Measurements from ENCODE around the gene PYGB.
A peak's percentile ranks its signal among the peaks of the same experiment; 100 is the strongest.

Gene PYGB

DNA sequence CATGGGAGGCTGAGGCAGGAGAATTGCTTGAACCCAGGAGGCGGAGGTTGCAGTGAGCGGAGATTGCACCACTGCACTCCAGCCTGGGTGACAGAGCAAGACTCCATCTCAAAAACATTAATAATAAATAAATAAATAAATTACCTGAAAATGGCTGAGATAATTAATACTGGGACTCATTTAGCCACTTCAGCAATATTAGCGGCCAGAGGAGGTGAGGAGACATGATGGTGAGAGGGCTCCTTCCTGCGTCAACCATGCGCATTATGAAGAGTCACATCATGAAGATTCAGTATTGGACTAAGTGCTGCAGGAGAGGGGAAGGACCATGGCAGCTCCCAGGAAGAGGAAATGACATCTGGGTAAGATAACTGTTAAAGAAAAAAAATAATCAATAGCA, 2.9 kb upstream of the PYGB start:
- H3K27me3 ChIP-seq (ENCODE audit: insufficient read depth, low read length), result peaks cover 16% of the 10 kb centered on the region
- H3K4me3 ChIP-seq (ENCODE audit: low read length), result no peak overlapping the region
- H3K9ac ChIP-seq (ENCODE audit: low read depth, low read length), result no peak overlapping the region
- H3K4me1 ChIP-seq (ENCODE audit: insufficient read depth, low read length), result peaks cover 20% of the 10 kb centered on the region
- no peak overlapping the region for H3K27ac ChIP-seq (ENCODE audit: low read depth, low read length)
- H3K36me3 ChIP-seq (ENCODE audit: insufficient read depth, low read length), result no peaks in the 10 kb centered on the region
- 95% methylated on average over 5 of the region's 5 CpGs for WGBS
- no peaks in the 10 kb centered on the region for H3K9me3 ChIP-seq (ENCODE audit: insufficient read depth, low read depth, low read length)

DNA sequence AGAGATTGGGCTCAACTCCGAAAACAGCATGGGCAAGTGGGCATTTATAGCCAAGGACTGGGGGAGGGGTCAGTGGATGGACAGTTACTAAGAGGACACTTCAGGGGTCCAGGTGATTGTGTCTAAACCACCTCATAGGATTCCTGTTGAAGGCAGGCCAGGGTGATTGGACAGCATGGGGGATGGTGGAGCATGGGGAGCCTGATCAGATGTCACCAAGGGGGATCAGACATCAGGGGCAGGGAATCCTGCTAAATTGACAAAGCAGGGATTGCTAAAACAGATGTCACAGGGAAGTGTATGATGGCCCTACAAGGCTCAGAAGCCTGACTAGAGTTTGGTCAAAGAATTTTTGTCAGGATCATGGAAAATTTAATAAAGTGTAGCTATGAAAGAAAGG, 2.4 kb upstream of the PYGB start:
- H3K4me1 ChIP-seq (ENCODE audit: insufficient read depth, low read length), result peaks cover 24% of the 10 kb centered on the region
- no peak overlapping the region for H3K9ac ChIP-seq (ENCODE audit: low read depth, low read length)
- peaks cover 16% of the 10 kb centered on the region for H3K27me3 ChIP-seq (ENCODE audit: insufficient read depth, low read length)
- no peak overlapping the region for H3K27ac ChIP-seq (ENCODE audit: low read depth, low read length)
- H3K36me3 ChIP-seq (ENCODE audit: insufficient read depth, low read length), result no peaks in the 10 kb centered on the region
- 96% methylated on average over 1 of the region's 1 CpG for WGBS
- no peaks in the 10 kb centered on the region for H3K9me3 ChIP-seq (ENCODE audit: insufficient read depth, low read depth, low read length)
- H3K4me3 ChIP-seq (ENCODE audit: low read length), result no peak overlapping the region

DNA sequence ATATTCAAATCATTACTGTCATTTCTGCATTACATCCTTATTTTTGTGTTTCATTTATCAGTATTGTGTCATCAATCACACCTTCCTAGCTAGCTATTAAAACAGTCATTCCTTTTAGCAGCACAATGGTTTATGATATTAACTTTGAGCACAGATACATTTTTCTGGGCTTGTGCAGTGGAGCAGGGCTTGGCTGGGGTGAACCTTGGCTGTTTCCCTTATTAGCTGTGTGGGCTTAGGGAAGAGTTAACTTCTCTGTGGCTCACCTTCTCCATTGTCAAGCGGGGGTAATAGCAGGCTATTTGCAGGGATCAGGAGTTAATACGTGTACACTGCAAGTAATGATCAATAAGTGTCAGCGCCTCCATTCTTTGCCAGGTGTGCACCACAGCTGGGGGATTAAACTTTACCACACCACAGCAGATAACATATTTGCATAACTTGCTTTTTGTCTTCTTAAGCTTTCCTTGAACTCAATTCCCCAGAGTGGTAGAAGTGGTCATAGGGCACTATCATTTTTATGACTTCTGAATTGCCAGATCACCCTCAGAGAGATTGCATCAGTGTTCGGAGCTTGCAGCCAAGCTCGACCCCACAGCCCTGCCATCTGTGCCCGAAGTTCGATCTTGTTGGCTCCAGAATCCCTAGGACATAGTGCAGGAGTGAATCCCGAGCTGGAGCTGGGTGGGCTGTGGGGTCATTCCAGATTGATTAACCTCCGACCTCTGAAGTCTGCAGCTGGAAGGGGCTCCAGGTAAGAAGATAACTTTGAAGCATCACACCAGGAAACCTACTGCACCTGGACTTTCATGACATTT, 1.5 kb upstream of the PYGB start:
- no peak overlapping the region for H3K27ac ChIP-seq (ENCODE audit: low read depth, low read length)

DNA sequence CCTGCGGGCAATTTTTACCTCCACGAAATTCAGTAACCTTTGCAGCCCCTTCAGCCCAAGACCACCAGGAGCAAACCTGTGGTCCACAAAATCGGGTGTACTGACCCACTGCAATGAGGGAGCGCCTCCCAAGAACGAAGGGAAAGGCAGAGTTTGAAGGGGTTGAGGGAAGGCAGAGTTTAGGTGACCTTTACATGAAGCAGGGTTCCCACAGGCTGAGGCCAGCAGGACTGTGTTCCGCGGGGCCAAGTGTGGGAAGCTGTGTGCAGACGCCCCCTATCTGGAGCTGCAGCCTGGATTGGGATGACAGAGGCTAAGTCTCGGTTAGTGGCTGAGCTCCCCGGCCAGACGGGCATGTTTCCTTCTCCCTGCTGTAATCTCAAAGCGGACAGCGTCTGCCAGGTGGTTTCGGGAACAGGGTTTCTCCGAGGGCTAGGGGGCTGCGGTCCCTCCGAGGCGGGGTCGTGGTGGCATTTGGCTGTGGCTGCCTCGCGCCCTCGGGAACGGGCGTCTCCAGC, 826 bp upstream of the PYGB start:
- Histone ChIP-seq H3K4me3 (ENCODE audit: low read length) (peak overlapping the region; percentile 68), H3K36me3 (ENCODE audit: insufficient read depth, low read length) (peaks cover 4% of the 10 kb centered on the region; the same call in 1 of the 2 replicates), H3K4me1 (ENCODE audit: insufficient read depth, low read length) (peaks cover 20% of the 10 kb centered on the region), H3K9ac (ENCODE audit: low read depth, low read length) (no peak overlapping the region), H3K9me3 (ENCODE audit: insufficient read depth, low read depth, low read length) (no peaks in the 10 kb centered on the region), H3K27ac (ENCODE audit: low read depth, low read length) (no peak overlapping the region; the same call in 1 of the 2 replicates), H3K27me3 (ENCODE audit: insufficient read depth, low read length) (peaks cover 16% of the 10 kb centered on the region)
- 13% methylated on average over 24 of the region's 24 CpGs for WGBS

More for the DNA sequence above, 1.5 kb upstream of the PYGB start:
- H3K27me3 ChIP-seq (ENCODE audit: insufficient read depth, low read length), result peaks cover 16% of the 10 kb centered on the region
- H3K9ac ChIP-seq (ENCODE audit: low read depth, low read length), result no peak overlapping the region
- 83% methylated on average over 9 of the region's 9 CpGs for WGBS
- peak overlapping the region; percentile 68 for H3K4me3 ChIP-seq (ENCODE audit: low read length)
- H3K36me3 ChIP-seq (ENCODE audit: insufficient read depth, low read length), result peaks cover 4% of the 10 kb centered on the region; the same call in 1 of the 2 replicates
- H3K9me3 ChIP-seq (ENCODE audit: insufficient read depth, low read depth, low read length), result no peaks in the 10 kb centered on the region
- H3K4me1 ChIP-seq (ENCODE audit: insufficient read depth, low read length), result peaks cover 21% of the 10 kb centered on the region

DNA sequence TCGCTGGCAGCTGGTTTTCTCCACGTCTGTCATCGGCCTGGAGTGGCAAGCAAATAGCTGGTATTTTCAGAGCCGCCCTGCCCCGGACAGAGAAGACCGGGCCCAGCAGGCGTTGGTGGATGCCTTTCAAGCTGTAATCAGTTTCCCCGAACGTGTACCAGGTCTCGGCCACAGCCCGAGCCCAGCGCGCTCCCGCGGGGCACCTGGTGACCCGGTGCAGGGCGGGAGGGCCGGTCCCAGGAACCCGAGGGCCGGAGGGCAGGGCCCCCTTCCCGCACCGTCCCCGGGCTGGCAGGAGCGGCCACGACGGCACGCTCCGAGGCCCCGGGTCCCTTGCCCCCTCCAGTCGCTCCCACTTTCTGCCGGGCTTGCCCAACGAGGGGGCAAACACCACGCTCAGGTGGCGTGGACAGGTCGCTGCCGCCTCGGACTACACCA, 348 bp upstream of the PYGB start:
- Histone ChIP-seq H3K27me3 (ENCODE audit: insufficient read depth, low read length) (peaks cover 16% of the 10 kb centered on the region), H3K36me3 (ENCODE audit: insufficient read depth, low read length) (peaks cover 4% of the 10 kb centered on the region; the same call in 1 of the 2 replicates), H3K4me1 (ENCODE audit: insufficient read depth, low read length) (peaks cover 16% of the 10 kb centered on the region), H3K4me3 (ENCODE audit: low read length) (peak overlapping the region; percentile 68), H3K9me3 (ENCODE audit: insufficient read depth, low read depth, low read length) (no peaks in the 10 kb centered on the region), H3K9ac (ENCODE audit: low read depth, low read length) (no peak overlapping the region), H3K27ac (ENCODE audit: low read depth, low read length) (no peak overlapping the region; the same call in 1 of the 2 replicates)
- WGBS, result under 1% methylated on average over 37 of the region's 37 CpGs

DNA sequence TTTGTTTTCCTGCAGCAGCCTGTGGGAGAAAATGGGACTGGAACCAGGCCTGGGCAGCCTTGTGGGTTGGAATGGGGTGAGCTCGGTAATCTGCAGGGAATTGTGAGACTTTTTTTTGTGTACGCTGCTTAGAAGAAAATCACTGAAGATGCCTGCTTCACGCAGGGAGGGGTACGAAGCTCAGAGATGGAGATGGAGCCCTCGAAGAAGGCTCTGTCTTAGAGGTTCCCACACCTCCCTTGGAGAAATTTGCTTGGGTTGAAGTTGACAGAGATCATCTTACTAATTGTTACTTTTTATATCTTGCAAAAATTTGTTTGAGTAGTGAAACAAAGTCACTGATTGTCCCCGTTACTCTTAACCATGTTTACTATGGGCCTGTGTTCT, 894 bp downstream of the PYGB start:
- Histone ChIP-seq H3K9me3 (ENCODE audit: insufficient read depth, low read depth, low read length) (no peaks in the 10 kb centered on the region), H3K4me1 (ENCODE audit: insufficient read depth, low read length) (peaks cover 16% of the 10 kb centered on the region), H3K4me3 (ENCODE audit: low read length) (peak overlapping the region; percentile 68), H3K36me3 (ENCODE audit: insufficient read depth, low read length) (peaks cover 4% of the 10 kb centered on the region; the same call in 1 of the 2 replicates), H3K9ac (ENCODE audit: low read depth, low read length) (peak overlapping the region; percentile 69), H3K27me3 (ENCODE audit: insufficient read depth, low read length) (peaks cover 16% of the 10 kb centered on the region), H3K27ac (ENCODE audit: low read depth, low read length) (peak overlapping the region; percentile 69; the same call in 1 of the 2 replicates)
- 2% methylated on average over 5 of the region's 6 CpGs for WGBS

DNA sequence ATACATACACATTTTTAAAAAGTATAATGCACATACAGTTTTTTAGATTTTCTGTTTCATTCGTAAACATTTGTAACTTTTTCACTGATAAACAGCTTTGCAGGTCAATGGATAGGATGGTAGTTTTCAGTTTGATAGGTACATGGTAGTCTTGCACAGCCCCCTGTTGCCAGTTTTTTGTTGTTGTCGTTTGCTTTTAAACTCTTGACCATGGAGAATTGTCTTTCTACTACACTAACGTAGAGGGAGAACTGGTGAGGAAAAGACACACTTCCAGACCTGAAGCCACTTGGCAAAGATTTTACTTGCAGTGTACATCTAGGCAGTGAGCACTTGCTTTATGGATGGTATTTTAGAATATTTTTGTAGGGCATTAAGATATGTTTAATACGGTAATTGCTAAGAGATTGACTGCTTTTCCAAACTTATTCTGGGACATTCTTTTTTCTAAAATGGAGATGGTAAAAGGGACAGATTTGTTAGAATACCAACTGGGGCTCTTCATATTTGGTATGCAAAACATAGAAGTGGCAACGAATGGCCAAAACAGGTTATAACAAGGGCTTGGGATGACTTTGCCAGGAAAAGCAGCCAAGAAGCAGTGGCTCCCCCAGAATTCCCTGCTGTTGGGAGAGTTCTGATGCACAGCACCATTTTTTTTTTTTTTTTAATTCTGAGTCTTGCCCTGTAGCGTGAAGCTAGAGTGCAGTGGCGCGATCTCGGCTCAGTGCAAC, 1.5 kb downstream of the PYGB start:
- Histone ChIP-seq H3K27ac (ENCODE audit: low read depth, low read length) (no peak overlapping the region), H3K36me3 (ENCODE audit: insufficient read depth, low read length) (peaks cover 5% of the 10 kb centered on the region), H3K27me3 (ENCODE audit: insufficient read depth, low read length) (peaks cover 16% of the 10 kb centered on the region), H3K4me3 (ENCODE audit: low read length) (peak overlapping the region; percentile 68), H3K9ac (ENCODE audit: low read depth, low read length) (peak overlapping the region; percentile 69; the same call in 1 of the 2 replicates), H3K4me1 (ENCODE audit: insufficient read depth, low read length) (peaks cover 16% of the 10 kb centered on the region), H3K9me3 (ENCODE audit: insufficient read depth, low read depth, low read length) (no peaks in the 10 kb centered on the region)
- WGBS, result 75% methylated on average over 8 of the region's 9 CpGs

DNA sequence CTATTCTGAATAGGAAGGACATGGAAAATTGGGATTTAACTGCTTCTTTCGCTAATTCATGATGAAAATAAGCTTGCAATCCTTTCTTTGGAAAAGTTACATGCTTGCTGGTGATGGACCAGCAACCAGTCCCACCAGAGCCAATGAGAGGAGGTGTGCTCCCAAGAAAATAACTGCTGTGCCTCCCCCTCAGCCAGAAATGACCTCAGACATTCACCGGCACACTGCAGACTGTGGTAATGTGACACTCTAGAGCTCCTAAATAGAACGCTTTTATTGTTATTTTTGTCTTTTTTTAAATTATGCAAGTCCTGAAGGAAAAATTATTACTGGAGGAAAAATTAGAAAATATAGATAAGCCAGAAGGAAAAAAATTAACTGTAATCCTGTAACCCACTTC, 2.6 kb downstream of the PYGB start:
- Histone ChIP-seq H3K36me3 (ENCODE audit: insufficient read depth, low read length) (peaks cover 9% of the 10 kb centered on the region), H3K9ac (ENCODE audit: low read depth, low read length) (no peak overlapping the region), H3K9me3 (ENCODE audit: insufficient read depth, low read depth, low read length) (no peaks in the 10 kb centered on the region), H3K27me3 (ENCODE audit: insufficient read depth, low read length) (peaks cover 16% of the 10 kb centered on the region), H3K4me1 (ENCODE audit: insufficient read depth, low read length) (peaks cover 16% of the 10 kb centered on the region), H3K4me3 (ENCODE audit: low read length) (no peak overlapping the region), H3K27ac (ENCODE audit: low read depth, low read length) (no peak overlapping the region)
- 94% methylated on average over 2 of the region's 3 CpGs for WGBS

DNA sequence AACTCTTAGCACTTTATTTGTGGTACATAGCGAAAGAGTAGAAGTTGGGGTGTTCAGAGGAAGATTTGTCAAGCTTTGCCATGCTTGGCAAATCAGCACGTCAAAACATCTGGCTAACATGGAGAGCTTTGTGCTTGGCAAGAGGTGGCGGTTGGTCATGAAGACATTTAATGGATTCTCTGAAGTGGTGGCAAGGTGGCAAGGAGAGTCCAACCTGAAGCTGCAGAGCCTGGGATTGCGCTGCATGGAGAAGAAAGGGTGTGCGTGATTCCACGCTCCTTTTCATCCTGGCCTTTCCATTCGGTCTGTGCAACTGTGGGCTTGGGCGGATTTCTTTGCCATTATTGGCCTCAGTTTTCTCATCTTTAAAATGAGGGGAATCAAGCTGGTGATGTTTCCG, 3.1 kb downstream of the PYGB start:
- peaks cover 9% of the 10 kb centered on the region for H3K36me3 ChIP-seq (ENCODE audit: insufficient read depth, low read length)

DNA sequence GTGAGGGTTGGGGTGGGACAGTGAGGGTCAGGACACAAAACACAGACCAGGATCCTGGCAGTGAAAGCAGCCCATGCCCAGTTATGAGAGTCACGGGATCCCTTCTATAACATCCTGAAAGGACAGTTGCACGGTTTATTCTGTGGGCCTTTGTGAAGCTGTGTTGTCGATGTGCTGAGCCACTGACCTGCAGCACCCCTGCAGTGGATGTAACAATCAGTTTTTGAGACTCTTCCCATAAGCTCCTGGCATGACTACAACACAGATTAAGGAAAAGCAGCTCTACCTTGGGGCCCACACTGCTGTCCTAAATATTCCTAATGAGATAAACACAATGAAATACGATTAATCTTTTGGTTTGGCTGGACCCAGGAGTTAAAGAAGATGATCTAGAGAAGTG, 3.7 kb downstream of the PYGB start:
- no peak overlapping the region for H3K27ac ChIP-seq (ENCODE audit: low read depth, low read length)
- H3K9ac ChIP-seq (ENCODE audit: low read depth, low read length), result no peak overlapping the region
- H3K4me1 ChIP-seq (ENCODE audit: insufficient read depth, low read length), result peaks cover 15% of the 10 kb centered on the region
- H3K4me3 ChIP-seq (ENCODE audit: low read length), result no peak overlapping the region
- no peaks in the 10 kb centered on the region for H3K9me3 ChIP-seq (ENCODE audit: insufficient read depth, low read depth, low read length)
- H3K36me3 ChIP-seq (ENCODE audit: insufficient read depth, low read length), result peaks cover 9% of the 10 kb centered on the region
- H3K27me3 ChIP-seq (ENCODE audit: insufficient read depth, low read length), result peaks cover 9% of the 10 kb centered on the region
- WGBS, result 92% methylated on average over 4 of the region's 4 CpGs

More for the DNA sequence above, 3.1 kb downstream of the PYGB start:
- peaks cover 16% of the 10 kb centered on the region for H3K4me1 ChIP-seq (ENCODE audit: insufficient read depth, low read length)
- no peak overlapping the region for H3K9ac ChIP-seq (ENCODE audit: low read depth, low read length)
- no peaks in the 10 kb centered on the region for H3K9me3 ChIP-seq (ENCODE audit: insufficient read depth, low read depth, low read length)
- no peak overlapping the region for H3K27ac ChIP-seq (ENCODE audit: low read depth, low read length)
- 96% methylated on average over 9 of the region's 9 CpGs for WGBS
- no peak overlapping the region for H3K4me3 ChIP-seq (ENCODE audit: low read length)
- H3K27me3 ChIP-seq (ENCODE audit: insufficient read depth, low read length), result peaks cover 15% of the 10 kb centered on the region

DNA sequence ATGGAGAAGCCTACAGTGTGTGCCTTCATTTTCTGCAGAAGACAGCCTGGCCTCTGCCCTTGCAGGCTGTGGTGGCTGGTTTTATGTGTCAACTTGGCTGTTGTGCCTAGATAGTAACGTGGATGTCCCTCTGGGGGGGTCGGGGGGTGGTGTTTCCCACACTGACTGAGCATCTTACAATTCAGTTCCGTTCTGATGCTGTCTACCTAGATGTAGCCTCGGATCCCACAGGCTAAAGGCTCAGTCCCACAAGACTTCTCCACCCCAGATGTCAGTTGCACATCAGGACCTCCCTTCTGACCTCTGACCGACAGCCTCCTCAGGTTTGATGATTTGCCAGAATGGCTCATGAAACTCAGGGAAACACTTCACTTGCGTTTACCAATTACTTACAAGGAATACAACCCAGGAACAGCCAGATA, 4.4 kb downstream of the PYGB start:
- peaks cover 9% of the 10 kb centered on the region for H3K36me3 ChIP-seq (ENCODE audit: insufficient read depth, low read length)
- H3K27me3 ChIP-seq (ENCODE audit: insufficient read depth, low read length), result peaks cover 2% of the 10 kb centered on the region; the same call in 1 of the 2 replicates
- H3K27ac ChIP-seq (ENCODE audit: low read depth, low read length), result no peak overlapping the region
- 92% methylated on average over 6 of the region's 6 CpGs for WGBS
- H3K9ac ChIP-seq (ENCODE audit: low read depth, low read length), result no peak overlapping the region
- no peaks in the 10 kb centered on the region for H3K9me3 ChIP-seq (ENCODE audit: insufficient read depth, low read depth, low read length)
- peaks cover 10% of the 10 kb centered on the region for H3K4me1 ChIP-seq (ENCODE audit: insufficient read depth, low read length)
- H3K4me3 ChIP-seq (ENCODE audit: low read length), result no peak overlapping the region
